ENCODE data around the gene COPS6. TPM values are rescaled to one million over a fixed set of nuclear protein-coding genes. Genes with fewer than 3 reads are reported as not detected.
"Not testable (repeated sequence)": the region's sequence is repeated elsewhere in the genome, so short reads cannot be mapped to it uniquely, and the experiment has no call there.

COPS6 gene
- total RNA-seq, 1 donor from 2014 or later, result 120 TPM

DNA sequence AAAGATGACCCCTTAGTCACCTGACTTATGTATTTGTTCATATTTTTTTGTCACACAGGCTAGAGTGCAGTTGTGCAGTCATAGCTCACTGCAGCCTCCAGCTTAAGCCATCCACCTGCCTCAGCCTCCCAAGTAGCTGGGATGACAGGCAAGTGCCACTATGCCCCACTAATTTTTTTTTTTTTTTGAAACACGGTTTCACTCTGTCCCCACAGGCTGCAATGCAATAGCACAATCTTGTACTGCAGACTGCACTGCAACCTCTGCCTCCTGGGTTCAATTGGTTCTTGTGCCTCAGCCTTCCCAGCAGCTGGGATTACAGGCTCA, 39.8 kb downstream of the COPS6 start:
- DNase-seq (ENCODE audit: extremely low spot score, unreplicated experiment), result no peak
- H3K27me3 Mint-ChIP-seq, result no peaks in the 10 kb centered on the region
- H3K27ac Mint-ChIP-seq, result peak overlapping the region; percentile 80
- H3K36me3 Mint-ChIP-seq, result no peaks in the 10 kb centered on the region
- H3K9me3 Mint-ChIP-seq, result no peaks in the 10 kb centered on the region
- TF ChIP-seq, protein P1, sequence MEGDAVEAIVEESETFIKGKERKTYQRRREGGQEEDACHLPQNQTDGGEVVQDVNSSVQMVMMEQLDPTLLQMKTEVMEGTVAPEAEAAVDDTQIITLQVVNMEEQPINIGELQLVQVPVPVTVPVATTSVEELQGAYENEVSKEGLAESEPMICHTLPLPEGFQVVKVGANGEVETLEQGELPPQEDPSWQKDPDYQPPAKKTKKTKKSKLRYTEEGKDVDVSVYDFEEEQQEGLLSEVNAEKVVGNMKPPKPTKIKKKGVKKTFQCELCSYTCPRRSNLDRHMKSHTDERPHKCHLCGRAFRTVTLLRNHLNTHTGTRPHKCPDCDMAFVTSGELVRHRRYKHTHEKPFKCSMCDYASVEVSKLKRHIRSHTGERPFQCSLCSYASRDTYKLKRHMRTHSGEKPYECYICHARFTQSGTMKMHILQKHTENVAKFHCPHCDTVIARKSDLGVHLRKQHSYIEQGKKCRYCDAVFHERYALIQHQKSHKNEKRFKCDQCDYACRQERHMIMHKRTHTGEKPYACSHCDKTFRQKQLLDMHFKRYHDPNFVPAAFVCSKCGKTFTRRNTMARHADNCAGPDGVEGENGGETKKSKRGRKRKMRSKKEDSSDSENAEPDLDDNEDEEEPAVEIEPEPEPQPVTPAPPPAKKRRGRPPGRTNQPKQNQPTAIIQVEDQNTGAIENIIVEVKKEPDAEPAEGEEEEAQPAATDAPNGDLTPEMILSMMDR (conservative IDR thresholded peaks at IDR 0.05), result no peak
- peaks cover 24% of the 10 kb centered on the region for H3K4me1 Mint-ChIP-seq (ENCODE audit: unreplicated experiment)
- peak overlapping the region; percentile 84 for H3K4me3 Mint-ChIP-seq

DNA sequence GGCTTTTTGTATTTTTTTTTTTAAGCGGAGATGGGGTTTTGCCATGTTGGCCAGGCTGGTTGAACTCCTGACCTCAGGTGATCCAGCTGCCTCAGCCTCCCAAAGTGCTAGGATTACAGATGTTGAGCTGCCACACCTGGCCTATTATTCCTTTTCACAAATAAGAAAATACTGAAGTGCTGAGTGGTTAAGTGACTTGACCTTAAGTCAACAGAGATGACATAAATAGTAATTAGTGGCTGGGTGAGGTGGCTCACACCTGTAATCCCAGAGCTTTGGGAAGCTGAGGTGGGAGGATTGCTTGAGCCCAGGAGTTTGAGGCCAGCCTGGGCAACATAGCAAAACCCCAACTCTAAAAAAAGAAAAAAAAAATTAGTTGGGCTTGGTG, 41.4 kb downstream of the COPS6 start:
- DNase-seq (ENCODE audit: extremely low spot score, unreplicated experiment); H3K36me3 Mint-ChIP-seq; H3K4me3 Mint-ChIP-seq: not testable (repeated sequence)

DNA sequence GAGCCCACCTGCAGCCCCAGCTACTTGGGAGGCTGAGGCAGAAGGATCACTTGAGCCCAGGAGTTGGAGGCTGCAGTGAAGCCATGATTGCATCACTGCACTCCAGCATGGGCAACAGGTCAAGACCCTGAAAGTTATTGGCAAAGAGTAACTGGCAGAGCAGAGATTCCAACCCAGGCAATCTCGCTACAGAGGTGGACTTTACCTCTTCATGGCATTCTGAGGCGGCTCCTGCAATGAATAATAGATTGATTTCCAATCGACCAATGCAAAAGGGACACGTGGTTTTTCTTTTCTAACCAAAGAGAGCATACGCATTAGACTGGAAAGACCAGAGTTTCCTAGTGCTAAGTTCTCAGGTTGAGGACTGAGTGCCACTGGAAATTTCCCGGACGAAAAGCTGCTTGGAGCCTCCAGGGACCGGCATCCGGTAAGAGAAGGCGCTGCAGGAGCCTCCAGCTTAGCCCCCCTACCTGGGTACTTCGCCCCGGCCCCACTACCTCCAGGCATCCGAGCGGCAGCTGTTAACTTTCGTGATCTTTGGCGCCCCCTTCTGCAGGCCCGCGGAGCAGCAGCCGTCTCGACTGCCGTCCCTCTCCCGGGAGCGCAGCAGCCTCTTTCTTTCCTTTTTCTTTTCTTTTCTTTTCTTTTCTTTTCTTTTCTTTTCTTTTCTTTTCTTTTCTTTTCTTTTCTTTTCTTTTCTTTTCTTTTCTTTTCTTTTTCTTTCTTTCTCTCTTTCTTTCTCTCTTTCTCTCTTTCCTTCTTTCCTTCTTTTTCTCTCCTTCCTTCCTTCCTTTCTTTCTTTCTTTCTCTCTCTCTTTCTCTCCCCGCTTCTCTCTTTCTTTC, 42.1 kb downstream of the COPS6 start:
- Mint-ChIP-seq H3K27ac (no peak overlapping the region), H3K4me1 (ENCODE audit: unreplicated experiment) (peaks cover 20% of the 10 kb centered on the region), H3K27me3 (no peaks in the 10 kb centered on the region), H3K36me3 (no peaks in the 10 kb centered on the region), H3K4me3 (no peak overlapping the region), H3K9me3 (no peaks in the 10 kb centered on the region)
- TF ChIP-seq, protein P1 (conservative IDR thresholded peaks at IDR 0.05), result peak; percentile 93
- peak; percentile 89 for DNase-seq (ENCODE audit: extremely low spot score, unreplicated experiment)

More for the DNA sequence above, 41.4 kb downstream of the COPS6 start:
- not testable (repeated sequence) for H3K9me3 Mint-ChIP-seq, H3K27ac Mint-ChIP-seq, H3K27me3 Mint-ChIP-seq
- H3K4me1 Mint-ChIP-seq (ENCODE audit: unreplicated experiment), result peaks cover 18% of the 10 kb centered on the region

DNA sequence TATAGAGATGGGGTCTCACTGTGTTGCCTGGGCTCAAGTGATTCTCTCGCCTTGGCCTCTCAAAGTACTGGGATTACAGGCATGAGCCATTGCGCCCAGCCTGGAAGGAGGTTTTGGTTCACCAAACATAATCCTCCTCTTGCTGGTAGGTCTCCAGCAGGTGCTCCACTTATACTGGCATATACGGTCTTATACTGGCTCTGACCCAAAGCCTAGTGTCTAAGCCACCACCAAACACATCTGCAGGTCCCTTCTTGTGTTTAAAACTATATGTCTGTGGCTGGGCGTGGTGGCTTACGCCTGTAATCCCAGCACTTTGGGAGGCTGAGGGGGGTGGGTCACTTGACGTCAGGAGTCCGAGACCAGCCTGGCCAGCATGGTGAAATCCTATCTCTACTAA, 43.4 kb downstream of the COPS6 start:
- Mint-ChIP-seq H3K27ac (no peak overlapping the region), H3K4me3 (peak overlapping the region; percentile 20), H3K27me3 (no peaks in the 10 kb centered on the region), H3K36me3 (no peaks in the 10 kb centered on the region), H3K9me3 (no peaks in the 10 kb centered on the region), H3K4me1 (ENCODE audit: unreplicated experiment) (peaks cover 18% of the 10 kb centered on the region)
- TF ChIP-seq, protein P1 (conservative IDR thresholded peaks at IDR 0.05), result no peak
- DNase-seq (ENCODE audit: extremely low spot score, unreplicated experiment), result no peak

DNA sequence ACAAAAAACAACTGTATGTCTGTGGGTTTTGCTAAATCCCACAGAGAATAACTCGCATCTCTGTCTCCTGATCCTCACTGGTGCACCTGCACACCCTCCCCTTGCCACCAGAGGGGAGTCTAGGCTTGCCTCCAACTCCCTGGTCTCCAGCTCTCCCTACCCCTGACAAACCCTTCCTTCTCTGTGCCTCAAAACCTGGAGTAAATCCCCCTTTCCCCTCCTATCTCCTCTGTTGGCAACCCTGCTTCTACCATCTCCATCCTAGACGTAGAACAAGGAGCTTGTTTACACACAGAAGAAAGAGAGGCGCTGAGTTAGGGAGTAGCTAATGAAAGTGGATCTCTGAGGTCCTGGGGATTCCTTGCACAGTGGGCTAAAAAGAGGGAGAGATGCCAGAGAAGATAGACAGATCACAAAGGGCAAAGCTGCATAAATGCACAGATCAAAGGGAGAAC, 44.0 kb downstream of the COPS6 start:
- TF ChIP-seq, protein P1 (conservative IDR thresholded peaks at IDR 0.05), result peak; percentile 90
- Mint-ChIP-seq H3K4me1 (ENCODE audit: unreplicated experiment) (peaks cover 18% of the 10 kb centered on the region), H3K4me3 (peak overlapping the region; percentile 20), H3K36me3 (no peaks in the 10 kb centered on the region), H3K27me3 (no peaks in the 10 kb centered on the region), H3K9me3 (no peaks in the 10 kb centered on the region), H3K27ac (peak overlapping the region; percentile 53)
- DNase-seq (ENCODE audit: extremely low spot score, unreplicated experiment), result no peak

Data from type B pancreatic cell (in vitro differentiated cells).